ENCODE measurements around the gene RGL3. TPM values are rescaled to one million over a fixed set of nuclear protein-coding genes. Genes with fewer than 3 reads are reported as not detected.

Gene RGL3
- total RNA-seq, 2 donors from 2014 or later = 0.50 TPM; not detected in 1

GRCh38 chr19:11374433-11375142, 44.5 kb downstream of the RGL3 start, which contains the start of gene SWSAP1:
Gene SWSAP1 (plus strand): TSS chr19:11374666. CDS start chr19:11374681, 15 bp downstream.
- no peaks in the 10 kb centered on the region for H3K27me3 Mint-ChIP-seq
- peak; percentile 93 for ATAC-seq (replicated peaks)
- peaks cover 22% of the 10 kb centered on the region for H3K4me1 Mint-ChIP-seq
- H3K4me3 Mint-ChIP-seq = no peak within 1 kb of the TSS
- H3K27ac Mint-ChIP-seq = no peak within 1 kb of the TSS
- peaks cover 47% of the 10 kb centered on the region for H3K36me3 Mint-ChIP-seq (ENCODE audit: low read depth)
- H3K9me3 Mint-ChIP-seq = no peaks in the 10 kb centered on the region

GRCh38 chr19:11373885-11374432, 45.2 kb downstream of the RGL3 start:
- no peaks in the 10 kb centered on the region for H3K27me3 Mint-ChIP-seq

GRCh38 chr19:11373166-11373884, 45.8 kb downstream of the RGL3 start:
- Mint-ChIP-seq H3K36me3 (ENCODE audit: low read depth) (peaks cover 49% of the 10 kb centered on the region), H3K9me3 (no peaks in the 10 kb centered on the region), H3K27me3 (no peaks in the 10 kb centered on the region), H3K27ac (no peak overlapping the region), H3K4me1 (peaks cover 16% of the 10 kb centered on the region), H3K4me3 (no peak overlapping the region)
- no peak for ATAC-seq (replicated peaks)

More at GRCh38 chr19:11373885-11374432, 45.2 kb downstream of the RGL3 start:
- Mint-ChIP-seq H3K4me3 (no peak overlapping the region), H3K9me3 (no peaks in the 10 kb centered on the region), H3K27ac (no peak overlapping the region), H3K36me3 (ENCODE audit: low read depth) (peaks cover 49% of the 10 kb centered on the region), H3K4me1 (peaks cover 22% of the 10 kb centered on the region)
- no peak for ATAC-seq (replicated peaks)

GRCh38 chr19:11370744-11371143, 48.4 kb downstream of the RGL3 start:
- Mint-ChIP-seq H3K36me3 (ENCODE audit: low read depth) (peaks cover 36% of the 10 kb centered on the region), H3K9me3 (no peaks in the 10 kb centered on the region), H3K4me1 (peaks cover 10% of the 10 kb centered on the region), H3K4me3 (no peak overlapping the region), H3K27me3 (no peaks in the 10 kb centered on the region), H3K27ac (no peak overlapping the region)
- no peak for ATAC-seq (replicated peaks)

- Mint-ChIP-seq H3K4me1 (peaks cover 4% of the 10 kb centered on the region), H3K27ac (no peak overlapping the region), H3K4me3 (no peak overlapping the region), H3K36me3 (ENCODE audit: low read depth) (peaks cover 32% of the 10 kb centered on the region), H3K27me3 (no peaks in the 10 kb centered on the region), H3K9me3 (no peaks in the 10 kb centered on the region)
- ATAC-seq (replicated peaks) = no peak
Measured at GRCh38 chr19:11367528-11367927, 51.6 kb downstream of the RGL3 start.

- no peak for ATAC-seq (replicated peaks)
- Mint-ChIP-seq H3K36me3 (ENCODE audit: low read depth) (peaks cover 22% of the 10 kb centered on the region), H3K27ac (no peak overlapping the region), H3K4me1 (peaks cover under 1% of the 10 kb centered on the region), H3K4me3 (no peak overlapping the region), H3K9me3 (no peaks in the 10 kb centered on the region), H3K27me3 (no peaks in the 10 kb centered on the region)
Measured at GRCh38 chr19:11365557-11366117, 53.5 kb downstream of the RGL3 start.

GRCh38 chr19:11364935-11365334, 54.2 kb downstream of the RGL3 start:
- Mint-ChIP-seq H3K4me1 (no peaks in the 10 kb centered on the region), H3K9me3 (no peaks in the 10 kb centered on the region), H3K4me3 (no peak overlapping the region), H3K27ac (no peak overlapping the region), H3K36me3 (ENCODE audit: low read depth) (peaks cover 21% of the 10 kb centered on the region), H3K27me3 (no peaks in the 10 kb centered on the region)
- no peak for ATAC-seq (replicated peaks)

GRCh38 chr19:11364296-11364904, 54.7 kb downstream of the RGL3 start:
- H3K4me1 Mint-ChIP-seq = no peaks in the 10 kb centered on the region
- no peaks in the 10 kb centered on the region for H3K9me3 Mint-ChIP-seq
- H3K4me3 Mint-ChIP-seq = no peak overlapping the region
- no peak overlapping the region for H3K27ac Mint-ChIP-seq
- H3K27me3 Mint-ChIP-seq = no peaks in the 10 kb centered on the region
- ATAC-seq (replicated peaks) = no peak
- H3K36me3 Mint-ChIP-seq (ENCODE audit: low read depth) = peaks cover 21% of the 10 kb centered on the region

GRCh38 chr19:11363881-11364280, 55.2 kb downstream of the RGL3 start:
- H3K27ac Mint-ChIP-seq = no peak overlapping the region
- no peak for ATAC-seq (replicated peaks)
- no peaks in the 10 kb centered on the region for H3K4me1 Mint-ChIP-seq
- H3K27me3 Mint-ChIP-seq = no peaks in the 10 kb centered on the region
- H3K36me3 Mint-ChIP-seq (ENCODE audit: low read depth) = peaks cover 17% of the 10 kb centered on the region
- H3K9me3 Mint-ChIP-seq = no peaks in the 10 kb centered on the region
- H3K4me3 Mint-ChIP-seq = no peak overlapping the region

GRCh38 chr19:11361771-11362731, 57.1 kb downstream of the RGL3 start:
- no peaks in the 10 kb centered on the region for H3K9me3 Mint-ChIP-seq
- ATAC-seq (replicated peaks) = no peak
- no peaks in the 10 kb centered on the region for H3K4me1 Mint-ChIP-seq
- H3K36me3 Mint-ChIP-seq (ENCODE audit: low read depth) = peaks cover 3% of the 10 kb centered on the region
- H3K27me3 Mint-ChIP-seq = no peaks in the 10 kb centered on the region
- no peak overlapping the region for H3K4me3 Mint-ChIP-seq
- H3K27ac Mint-ChIP-seq = no peak overlapping the region

GRCh38 chr19:11361037-11361770, 57.9 kb downstream of the RGL3 start:
- ATAC-seq (replicated peaks) = no peak
- peaks cover 3% of the 10 kb centered on the region for H3K27me3 Mint-ChIP-seq

GRCh38 chr19:11359421-11359820, 59.7 kb downstream of the RGL3 start:
- Mint-ChIP-seq H3K4me1 (peaks cover 11% of the 10 kb centered on the region), H3K4me3 (no peak overlapping the region), H3K27ac (no peak overlapping the region), H3K9me3 (no peaks in the 10 kb centered on the region), H3K27me3 (peaks cover 7% of the 10 kb centered on the region), H3K36me3 (ENCODE audit: low read depth) (no peaks in the 10 kb centered on the region)
- no peak for ATAC-seq (replicated peaks)

More at GRCh38 chr19:11361037-11361770, 57.9 kb downstream of the RGL3 start:
- no peak overlapping the region for H3K27ac Mint-ChIP-seq
- H3K36me3 Mint-ChIP-seq (ENCODE audit: low read depth) = no peaks in the 10 kb centered on the region
- H3K4me3 Mint-ChIP-seq = no peak overlapping the region
- no peaks in the 10 kb centered on the region for H3K9me3 Mint-ChIP-seq
- peaks cover 4% of the 10 kb centered on the region for H3K4me1 Mint-ChIP-seq
